Hepatocyte (in vitro differentiated cells): Measurements from ENCODE around the gene PLCL2. TPM values are rescaled to one million over a fixed set of nuclear protein-coding genes. Genes with fewer than 3 reads are reported as not detected.

ENCODE experiments used
- DNase-seq: peaks from one replicate; pipeline ENCODE4 v3.0.0-alpha.2; 2016; ENCODE audit warnings: low spot score
- H2AFZ ChIP-seq: fragments of 200-600 bp; sonication (generic); 2 replicates; pipeline ENCODE4 v1.6.0; 2016; ENCODE audit warnings: antibody characterized with exemption, mild to moderate bottlenecking
- H3K27ac ChIP-seq: fragments of 200-600 bp; sonication (generic); 2 replicates; pipeline ENCODE4 v1.5.1; 2016; ENCODE audit warnings: mild to moderate bottlenecking
- H3K27me3 ChIP-seq: fragments of 200-600 bp; sonication (generic); 2 replicates; pipeline ENCODE4 v1.6.1; 2016
- H3K36me3 ChIP-seq: fragments of 200-600 bp; sonication (generic); replicated peaks from 2 replicates; pipeline ENCODE4 v1.5.1; 2016; ENCODE audit warnings: low read depth; ENCODE audit not compliant: insufficient read depth
- H3K4me1 ChIP-seq: fragments of 200-600 bp; sonication (generic); 2 replicates; pipeline ENCODE4 v1.5.1; 2016; ENCODE audit warnings: mild to moderate bottlenecking, moderate library complexity; ENCODE audit not compliant: insufficient read depth
- H3K4me2 ChIP-seq: fragments of 200-600 bp; sonication (generic); 2 replicates; pipeline ENCODE4 v1.6.0; 2016
- H3K4me3 ChIP-seq: fragments of 200-600 bp; sonication (generic); 2 replicates; pipeline ENCODE4 v1.5.1; 2016; ENCODE audit warnings: mild to moderate bottlenecking
- H3K79me2 ChIP-seq: fragments of 200-600 bp; sonication (generic); 2 replicates; pipeline ENCODE4 v1.6.0; 2017; ENCODE audit warnings: mild to moderate bottlenecking
- H3K9me2 ChIP-seq: fragments of 200-600 bp; sonication (generic); replicated peaks from 2 replicates; pipeline ENCODE4 v1.6.0; 2017; ENCODE audit warnings: mild to moderate bottlenecking; ENCODE audit not compliant: insufficient read depth
- H3K9me3 ChIP-seq: fragments of 200-600 bp; sonication (generic); 2 replicates; pipeline ENCODE4 v1.5.1; 2016; ENCODE audit warnings: low read depth, mild to moderate bottlenecking
- H4K20me1 ChIP-seq: fragments of 200-600 bp; sonication (generic); 2 replicates; pipeline ENCODE4 v1.6.0; 2016; ENCODE audit warnings: mild to moderate bottlenecking; ENCODE audit not compliant: insufficient read depth, poor library complexity, severe bottlenecking
- EZH2 ChIP-seq: fragments of 200-600 bp; sonication (generic); IDR thresholded peaks from 2 replicates; pipeline ENCODE4 v1.6.1; 2016; ENCODE audit warnings: antibody characterized with exemption, mild to moderate bottlenecking, borderline replicate concordance
- EZH2phosphoT487 ChIP-seq: fragments of 200-600 bp; sonication (generic); IDR thresholded peaks from one replicate; pipeline ENCODE4 v1.6.1; 2018; ENCODE audit warnings: antibody characterized with exemption, mild to moderate bottlenecking, low read depth, moderate library complexity; ENCODE audit not compliant: unreplicated experiment, severe bottlenecking
- WGBS: methylation state at CpG from one replicate; pipeline ENCODE4 v1.1.6; 2016; ENCODE audit warnings: low lambda C conversion rate; ENCODE audit errors: missing lambda C conversion rate; 5-methylcytosine and 5-hydroxymethylcytosine counted together
- polyA plus RNA-seq: library from polyadenylated mRNA; unstranded; fragments of >200 nt; fragmentation: Nextera tagmentation; extraction: Ambion mirVana; gene quantifications from 2 replicates; pipeline ENCODE4 v1.2.1, GENCODE V29; 2016
- total RNA-seq: library from RNA; depleted of rRNA; stranded (reverse); fragments of >200 nt; gene quantifications from 2 replicates; pipeline ENCODE4 v1.2.3, GENCODE V29; 2014
- TF ChIP-seq, protein P1 (sequence below): fragments of 200-600 bp; sonication (generic); IDR thresholded peaks from 2 replicates; pipeline ENCODE4 v1.5.1; 2016; ENCODE audit warnings: antibody characterized with exemption, mild to moderate bottlenecking; ENCODE audit not compliant: poor library complexity

PLCL2 gene
- total and polyA plus RNA-seq, 2 experiments from 2014 or later: 3.2 to 14.2 TPM

DNA sequence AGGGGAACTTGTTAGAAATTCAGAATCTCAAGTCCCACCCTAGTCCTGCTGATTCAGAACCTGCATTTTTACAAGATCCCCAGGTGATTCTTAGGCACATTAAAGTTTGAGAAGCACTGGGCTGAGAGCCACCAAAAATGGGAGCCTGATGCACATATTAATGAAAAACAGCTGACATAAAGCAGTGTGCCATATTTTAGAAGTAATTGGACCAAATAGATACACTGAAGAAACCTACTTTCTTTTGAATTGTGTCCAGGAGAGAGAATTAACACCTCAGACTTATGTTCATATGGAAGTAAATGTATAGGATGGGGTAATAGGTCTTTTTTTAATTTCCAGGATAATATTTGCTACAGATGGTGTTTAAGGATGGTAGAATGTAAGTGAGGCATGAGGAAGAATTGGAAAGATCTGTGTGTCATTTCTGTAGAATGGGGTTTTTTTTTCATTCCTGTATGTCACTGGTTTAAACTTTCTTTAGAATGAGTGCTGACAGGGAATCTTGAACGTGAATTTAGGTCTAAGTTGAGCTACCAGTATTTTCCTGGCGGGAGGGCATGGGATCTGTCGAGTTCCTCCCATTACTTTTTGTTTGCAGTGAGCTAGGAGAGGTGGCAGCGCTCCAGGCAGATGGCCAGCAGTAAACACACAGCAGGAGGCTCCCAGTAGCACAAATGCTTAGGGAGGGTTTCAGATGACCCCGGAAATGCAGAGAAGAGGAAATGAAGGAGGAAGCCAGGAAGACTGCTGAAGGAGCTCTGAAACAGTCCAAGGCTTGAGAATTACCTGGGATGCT is 185.6 kb downstream of the PLCL2 start:
- no peak overlapping the region for H3K27ac ChIP-seq
- WGBS: 28% methylated on average over 5 of the region's 5 CpGs

DNA sequence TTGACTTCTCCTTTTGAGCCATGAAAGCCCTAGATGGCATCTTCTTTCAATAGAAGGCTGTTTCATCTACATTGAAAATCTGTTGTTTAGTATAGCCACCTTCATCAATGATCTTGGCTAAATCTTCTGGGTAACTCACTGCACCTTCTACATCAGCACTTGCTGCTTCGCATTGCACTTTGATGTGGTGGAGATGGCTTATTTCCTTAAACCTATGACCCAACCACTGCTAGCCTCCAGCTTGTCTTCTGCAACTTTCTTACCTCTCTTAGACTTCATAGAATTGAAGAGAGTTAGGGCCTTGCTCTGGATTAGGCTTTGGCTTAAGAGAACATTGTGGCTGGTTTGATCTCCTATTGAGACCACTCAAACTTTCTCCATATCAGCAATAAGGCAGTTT is 189.8 kb downstream of the PLCL2 start:
- H3K4me2 ChIP-seq: no peak overlapping the region
- no peak overlapping the region for H3K4me3 ChIP-seq
- no peaks in the 10 kb centered on the region for H3K9me3 ChIP-seq
- H4K20me1 ChIP-seq: no peaks in the 10 kb centered on the region
- WGBS: 97% methylated on average over 1 of the region's 1 CpG
- H3K36me3 ChIP-seq: no peaks in the 10 kb centered on the region
- TF ChIP-seq EZH2phosphoT487 (no peak), EZH2 (no peak)
- TF ChIP-seq, protein P1, sequence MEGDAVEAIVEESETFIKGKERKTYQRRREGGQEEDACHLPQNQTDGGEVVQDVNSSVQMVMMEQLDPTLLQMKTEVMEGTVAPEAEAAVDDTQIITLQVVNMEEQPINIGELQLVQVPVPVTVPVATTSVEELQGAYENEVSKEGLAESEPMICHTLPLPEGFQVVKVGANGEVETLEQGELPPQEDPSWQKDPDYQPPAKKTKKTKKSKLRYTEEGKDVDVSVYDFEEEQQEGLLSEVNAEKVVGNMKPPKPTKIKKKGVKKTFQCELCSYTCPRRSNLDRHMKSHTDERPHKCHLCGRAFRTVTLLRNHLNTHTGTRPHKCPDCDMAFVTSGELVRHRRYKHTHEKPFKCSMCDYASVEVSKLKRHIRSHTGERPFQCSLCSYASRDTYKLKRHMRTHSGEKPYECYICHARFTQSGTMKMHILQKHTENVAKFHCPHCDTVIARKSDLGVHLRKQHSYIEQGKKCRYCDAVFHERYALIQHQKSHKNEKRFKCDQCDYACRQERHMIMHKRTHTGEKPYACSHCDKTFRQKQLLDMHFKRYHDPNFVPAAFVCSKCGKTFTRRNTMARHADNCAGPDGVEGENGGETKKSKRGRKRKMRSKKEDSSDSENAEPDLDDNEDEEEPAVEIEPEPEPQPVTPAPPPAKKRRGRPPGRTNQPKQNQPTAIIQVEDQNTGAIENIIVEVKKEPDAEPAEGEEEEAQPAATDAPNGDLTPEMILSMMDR: no peak
- H3K79me2 ChIP-seq: no peaks in the 10 kb centered on the region
- H3K27ac ChIP-seq: no peak overlapping the region
- peaks cover 8% of the 10 kb centered on the region for H3K4me1 ChIP-seq
- no peak overlapping the region for H2AFZ ChIP-seq
- H3K9me2 ChIP-seq: no peaks in the 10 kb centered on the region
- no peak for DNase-seq
- no peaks in the 10 kb centered on the region for H3K27me3 ChIP-seq

More for the DNA sequence above, 185.6 kb downstream of the PLCL2 start:
- Histone ChIP-seq H3K4me3 (no peak overlapping the region), H3K9me2 (no peaks in the 10 kb centered on the region), H4K20me1 (no peaks in the 10 kb centered on the region), H3K79me2 (no peaks in the 10 kb centered on the region), H3K4me1 (peaks cover 8% of the 10 kb centered on the region), H3K27me3 (no peaks in the 10 kb centered on the region), H3K4me2 (peak overlapping the region; percentile 30), H3K36me3 (no peaks in the 10 kb centered on the region), H3K9me3 (no peaks in the 10 kb centered on the region), H2AFZ (no peak overlapping the region)
- TF ChIP-seq, protein P1: no peak
- TF ChIP-seq EZH2 (no peak), EZH2phosphoT487 (no peak)
- DNase-seq: no peak

DNA sequence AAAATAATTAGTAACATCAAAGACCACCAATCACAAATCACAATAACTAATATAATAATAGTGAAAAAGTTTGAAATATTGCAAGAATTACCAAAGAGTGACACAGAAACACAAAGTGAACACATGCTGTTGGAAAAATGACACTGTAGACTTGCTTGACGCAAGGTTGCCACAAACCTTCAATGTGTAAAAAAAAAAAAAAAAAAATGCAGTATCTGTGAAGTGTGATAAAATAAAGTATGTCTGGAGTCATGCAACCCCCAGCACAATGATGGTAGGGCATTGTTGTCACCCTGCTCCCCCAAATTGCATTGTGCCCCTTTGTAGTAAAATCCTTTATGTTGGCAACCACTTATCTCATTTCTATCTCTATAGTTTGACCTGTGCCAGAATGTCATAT is 190.6 kb downstream of the PLCL2 start:
- Histone ChIP-seq H3K27ac (no peak overlapping the region), H2AFZ (no peak overlapping the region), H3K4me2 (no peak overlapping the region), H3K79me2 (no peaks in the 10 kb centered on the region), H3K36me3 (no peaks in the 10 kb centered on the region), H3K4me3 (no peak overlapping the region), H3K4me1 (no peaks in the 10 kb centered on the region), H3K9me3 (no peaks in the 10 kb centered on the region), H3K27me3 (no peaks in the 10 kb centered on the region), H3K9me2 (no peaks in the 10 kb centered on the region), H4K20me1 (no peaks in the 10 kb centered on the region)
- TF ChIP-seq EZH2phosphoT487 (no peak), EZH2 (no peak)
- no peak for DNase-seq
- 100% methylated on average over 1 of the region's 1 CpG for WGBS

DNA sequence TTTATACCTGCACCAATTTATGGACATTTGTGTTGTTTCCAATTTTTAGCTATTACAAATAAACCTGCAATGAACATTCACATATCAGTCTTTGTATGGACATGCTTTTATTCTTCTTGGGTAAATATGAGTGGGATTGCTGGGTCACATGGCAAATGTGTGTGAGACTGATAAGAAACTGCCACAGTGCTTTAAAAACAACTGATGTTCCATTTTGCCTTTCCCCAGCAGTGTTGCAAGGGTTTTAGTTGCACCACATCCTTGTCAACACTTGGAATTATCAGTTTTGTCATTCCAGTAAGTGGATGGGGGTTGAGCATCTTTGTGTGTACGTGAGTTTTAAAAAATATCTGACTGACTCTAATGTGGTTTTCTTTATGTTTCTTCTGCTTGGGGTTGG is 191.2 kb downstream of the PLCL2 start:
- DNase-seq: no peak
- Histone ChIP-seq H3K4me2 (no peak overlapping the region), H3K4me3 (no peak overlapping the region), H3K27ac (no peak overlapping the region), H3K9me2 (no peaks in the 10 kb centered on the region), H3K27me3 (no peaks in the 10 kb centered on the region), H4K20me1 (no peaks in the 10 kb centered on the region), H3K9me3 (no peaks in the 10 kb centered on the region), H3K4me1 (no peaks in the 10 kb centered on the region), H3K79me2 (no peaks in the 10 kb centered on the region), H2AFZ (no peak overlapping the region), H3K36me3 (no peaks in the 10 kb centered on the region)
- TF ChIP-seq EZH2phosphoT487 (no peak), EZH2 (no peak)
- TF ChIP-seq, protein P1: no peak
- 94% methylated on average over 1 of the region's 1 CpG for WGBS
